Neural progenitor cell (in vitro differentiated cells): Measurements from ENCODE around the gene CD276. TPM values are rescaled to one million over a fixed set of nuclear protein-coding genes. Genes with fewer than 3 reads are reported as not detected.

Source experiments
- DNase-seq: peaks from one replicate; pipeline ENCODE4 v3.0.0-alpha.2; 2016; ENCODE audit warnings: low spot score
- H2AFZ ChIP-seq: fragments of 200-600 bp; sonication (generic); replicated peaks from 2 replicates; pipeline ENCODE4 v1.6.1; 2016; ENCODE audit warnings: antibody characterized with exemption
- H3F3A ChIP-seq: fragments of 200-600 bp; sonication (generic); 2 replicates; pipeline ENCODE4 v1.6.1; 2016; ENCODE audit warnings: antibody characterized with exemption, low read depth
- H3K27ac ChIP-seq: fragments of 200-600 bp; sonication (generic); 2 replicates; pipeline ENCODE4 v1.5.1; 2016; ENCODE audit warnings: mild to moderate bottlenecking
- H3K27me3 ChIP-seq: fragments of 200-600 bp; sonication (generic); 2 replicates; pipeline ENCODE4 v1.6.1; 2016; ENCODE audit warnings: mild to moderate bottlenecking, moderate library complexity
- H3K36me3 ChIP-seq: fragments of 200-600 bp; sonication (generic); 2 replicates; pipeline ENCODE4 v1.5.1; 2016
- H3K4me1 ChIP-seq: fragments of 200-600 bp; sonication (generic); 2 replicates; pipeline ENCODE4 v1.6.1; 2016; ENCODE audit warnings: mixed run types
- H3K4me2 ChIP-seq: fragments of 200-600 bp; sonication (generic); 2 replicates; pipeline ENCODE4 v1.6.1; 2016
- H3K4me3 ChIP-seq: fragments of 200-600 bp; sonication (generic); 2 replicates; pipeline ENCODE4 v1.5.1; 2016
- H3K79me2 ChIP-seq: fragments of 200-600 bp; sonication (generic); 2 replicates; pipeline ENCODE4 v1.6.1; 2016; ENCODE audit warnings: low read depth
- H3K9ac ChIP-seq: fragments of 200-600 bp; sonication (generic); 2 replicates; pipeline ENCODE4 v1.6.1; 2016
- H3K9me3 ChIP-seq: fragments of 200-600 bp; sonication (generic); 2 replicates; pipeline ENCODE4 v1.5.1; 2016; ENCODE audit warnings: low read depth
- H4K20me1 ChIP-seq: fragments of 200-600 bp; sonication (generic); 2 replicates; pipeline ENCODE4 v1.6.1; 2016; ENCODE audit warnings: low read depth
- H3K27ac Mint-ChIP-seq: 3 replicates; pipeline ENCODE4 v1.8.0; 2021; ENCODE audit warnings: mixed read lengths
- H3K27me3 Mint-ChIP-seq: 2 replicates; pipeline ENCODE4 v1.8.0; 2022; ENCODE audit warnings: low read depth, mild to moderate bottlenecking, inconsistent platforms, moderate library complexity, mixed read lengths; ENCODE audit not compliant: insufficient read depth
- H3K36me3 Mint-ChIP-seq: 3 replicates; pipeline ENCODE4 v1.8.0; 2021; ENCODE audit warnings: mixed read lengths
- H3K4me1 Mint-ChIP-seq: 3 replicates; pipeline ENCODE4 v1.8.0; 2021; ENCODE audit warnings: mixed read lengths
- H3K4me3 Mint-ChIP-seq: 3 replicates; pipeline ENCODE4 v1.8.0; 2021; ENCODE audit warnings: mild to moderate bottlenecking, moderate library complexity, mixed read lengths
- H3K9me3 Mint-ChIP-seq: 3 replicates; pipeline ENCODE4 v1.8.0; 2020; ENCODE audit warnings: mixed read lengths
- EZH2 ChIP-seq: fragments of 200-600 bp; sonication (generic); IDR thresholded peaks from 2 replicates; pipeline ENCODE4 v1.6.1; 2017; ENCODE audit warnings: antibody characterized with exemption, mild to moderate bottlenecking, moderate library complexity
- EZH2phosphoT487 ChIP-seq: fragments of 200-600 bp; sonication (generic); IDR thresholded peaks from 2 replicates; pipeline ENCODE4 v1.6.1; 2017; ENCODE audit warnings: antibody characterized with exemption
- total RNA-seq: library from RNA; depleted of rRNA; stranded (reverse); fragments of >200 nt; gene quantifications from 2 replicates; pipeline ENCODE4 v1.2.3, GENCODE V29; 2015; ENCODE audit warnings: low replicate concordance
- TF ChIP-seq, protein P1 (sequence below): fragments of 200-600 bp; sonication (generic); IDR thresholded peaks from 2 replicates; pipeline ENCODE4 v1.5.1; 2017; ENCODE audit warnings: antibody characterized with exemption, mild to moderate bottlenecking

Gene CD276
- total RNA-seq, 1 donor from 2014 or later = 62.2 TPM

DNA sequence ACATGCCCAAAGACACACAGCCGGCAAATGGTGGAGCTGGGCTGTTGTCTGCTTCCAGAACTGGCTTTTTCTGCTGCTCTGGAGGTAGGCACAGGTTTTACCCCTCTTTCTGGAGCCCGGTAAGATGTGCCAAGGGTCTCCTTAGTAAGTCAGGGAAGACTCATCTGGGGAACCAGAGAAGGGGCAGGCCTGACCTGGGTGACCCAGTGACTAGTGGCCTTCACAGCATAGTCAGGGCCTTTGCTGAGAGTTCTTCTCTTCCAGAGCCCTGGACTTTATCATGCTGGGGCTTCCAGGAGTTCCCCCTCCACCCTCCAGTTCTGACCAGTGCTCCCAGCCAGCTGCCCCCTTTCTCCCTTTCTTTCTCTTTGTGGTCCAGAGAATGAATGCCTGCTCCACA, 3.2 kb downstream of the CD276 start:
- Histone ChIP-seq H3K4me2 (no peak overlapping the region), H3F3A (peaks cover 24% of the 10 kb centered on the region), H3K79me2 (peaks cover 79% of the 10 kb centered on the region), H3K4me1 (peaks cover 42% of the 10 kb centered on the region), H3K4me3 (no peak overlapping the region), H4K20me1 (peaks cover 72% of the 10 kb centered on the region), H3K27ac (no peak overlapping the region), H2AFZ (no peak overlapping the region), H3K9me3 (no peaks in the 10 kb centered on the region), H3K36me3 (no peaks in the 10 kb centered on the region), H3K27me3 (no peaks in the 10 kb centered on the region), H3K9ac (no peak overlapping the region)
- H3K27ac Mint-ChIP-seq = no peak overlapping the region
- H3K36me3 Mint-ChIP-seq = no peaks in the 10 kb centered on the region
- H3K9me3 Mint-ChIP-seq = no peaks in the 10 kb centered on the region
- DNase-seq = no peak
- H3K27me3 Mint-ChIP-seq = peaks cover 7% of the 10 kb centered on the region
- TF ChIP-seq EZH2phosphoT487 = no peak
- no peak for TF ChIP-seq EZH2
- TF ChIP-seq, protein P1, sequence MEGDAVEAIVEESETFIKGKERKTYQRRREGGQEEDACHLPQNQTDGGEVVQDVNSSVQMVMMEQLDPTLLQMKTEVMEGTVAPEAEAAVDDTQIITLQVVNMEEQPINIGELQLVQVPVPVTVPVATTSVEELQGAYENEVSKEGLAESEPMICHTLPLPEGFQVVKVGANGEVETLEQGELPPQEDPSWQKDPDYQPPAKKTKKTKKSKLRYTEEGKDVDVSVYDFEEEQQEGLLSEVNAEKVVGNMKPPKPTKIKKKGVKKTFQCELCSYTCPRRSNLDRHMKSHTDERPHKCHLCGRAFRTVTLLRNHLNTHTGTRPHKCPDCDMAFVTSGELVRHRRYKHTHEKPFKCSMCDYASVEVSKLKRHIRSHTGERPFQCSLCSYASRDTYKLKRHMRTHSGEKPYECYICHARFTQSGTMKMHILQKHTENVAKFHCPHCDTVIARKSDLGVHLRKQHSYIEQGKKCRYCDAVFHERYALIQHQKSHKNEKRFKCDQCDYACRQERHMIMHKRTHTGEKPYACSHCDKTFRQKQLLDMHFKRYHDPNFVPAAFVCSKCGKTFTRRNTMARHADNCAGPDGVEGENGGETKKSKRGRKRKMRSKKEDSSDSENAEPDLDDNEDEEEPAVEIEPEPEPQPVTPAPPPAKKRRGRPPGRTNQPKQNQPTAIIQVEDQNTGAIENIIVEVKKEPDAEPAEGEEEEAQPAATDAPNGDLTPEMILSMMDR = no peak
- peaks cover 41% of the 10 kb centered on the region for H3K4me1 Mint-ChIP-seq
- no peak overlapping the region for H3K4me3 Mint-ChIP-seq

DNA sequence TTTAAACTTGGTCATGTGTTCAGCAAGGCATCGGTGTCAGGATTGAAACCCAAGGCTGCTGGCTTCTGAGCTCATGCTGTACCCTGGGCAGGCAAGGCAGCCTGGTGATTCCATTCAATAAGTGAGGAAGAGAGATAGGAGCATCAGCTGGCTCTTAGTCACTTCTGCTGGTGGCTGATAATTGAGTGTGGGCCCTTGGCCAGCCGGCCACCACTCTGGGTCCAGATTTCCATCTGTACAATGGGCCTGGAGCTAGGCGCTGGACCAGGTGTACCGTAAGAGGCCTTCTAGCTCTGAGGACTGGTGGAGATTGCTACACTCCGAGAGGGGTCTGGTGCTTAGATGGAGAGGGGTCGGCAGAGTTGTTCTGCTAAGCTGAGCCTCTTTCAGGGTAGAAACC, 4.3 kb downstream of the CD276 start:
- H3K4me1 ChIP-seq = peaks cover 42% of the 10 kb centered on the region
- H3K4me3 ChIP-seq = no peak overlapping the region
- no peaks in the 10 kb centered on the region for H3K36me3 ChIP-seq
- Mint-ChIP-seq H3K27ac (no peak overlapping the region), H3K4me3 (peak overlapping the region; percentile 36), H3K9me3 (no peaks in the 10 kb centered on the region), H3K4me1 (peaks cover 35% of the 10 kb centered on the region), H3K36me3 (peaks cover 1% of the 10 kb centered on the region), H3K27me3 (peaks cover 6% of the 10 kb centered on the region)
- H3K9ac ChIP-seq = no peak overlapping the region
- no peak overlapping the region for H2AFZ ChIP-seq
- H3K79me2 ChIP-seq = peaks cover 90% of the 10 kb centered on the region
- H3F3A ChIP-seq = peaks cover 19% of the 10 kb centered on the region
- H3K27me3 ChIP-seq = no peaks in the 10 kb centered on the region
- no peak for TF ChIP-seq EZH2phosphoT487
- TF ChIP-seq EZH2 = no peak
- no peak overlapping the region for H3K4me2 ChIP-seq
- H3K9me3 ChIP-seq = no peaks in the 10 kb centered on the region
- peaks cover 83% of the 10 kb centered on the region for H4K20me1 ChIP-seq
- DNase-seq = no peak
- no peak overlapping the region for H3K27ac ChIP-seq

DNA sequence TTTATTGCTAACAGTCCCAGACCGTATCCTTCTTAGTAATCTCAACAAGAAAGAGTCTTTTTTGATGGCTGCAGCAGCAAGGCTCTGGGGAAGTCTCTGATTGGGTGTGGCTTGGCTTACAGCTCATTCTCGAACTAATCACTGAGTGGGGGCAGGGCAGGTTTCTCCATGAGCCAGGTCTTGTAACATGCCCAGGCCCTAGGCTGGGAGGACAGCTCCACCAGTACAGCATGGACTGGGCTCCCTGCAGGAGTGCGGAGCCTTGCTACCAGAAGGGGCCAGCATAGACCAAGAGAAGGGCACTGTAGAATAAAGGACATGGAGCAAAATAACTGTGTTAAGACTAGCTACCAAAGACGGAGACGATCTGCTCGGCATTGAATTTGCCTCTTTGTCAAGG, 7.2 kb downstream of the CD276 start:
- DNase-seq = peak; percentile 76
- Histone ChIP-seq H3K4me2 (peak overlapping the region; percentile 52), H3K4me3 (no peak overlapping the region), H3K79me2 (peaks cover 100% of the 10 kb centered on the region), H4K20me1 (peaks cover 100% of the 10 kb centered on the region), H3K9ac (no peak overlapping the region), H3K36me3 (no peaks in the 10 kb centered on the region), H3F3A (peaks cover 6% of the 10 kb centered on the region), H2AFZ (no peak overlapping the region), H3K9me3 (no peaks in the 10 kb centered on the region), H3K27ac (no peak overlapping the region), H3K4me1 (peaks cover 28% of the 10 kb centered on the region), H3K27me3 (no peaks in the 10 kb centered on the region)
- H3K9me3 Mint-ChIP-seq = no peaks in the 10 kb centered on the region
- TF ChIP-seq, protein P1 = peak; percentile 12
- no peak for TF ChIP-seq EZH2phosphoT487
- peaks cover 25% of the 10 kb centered on the region for H3K4me1 Mint-ChIP-seq
- H3K4me3 Mint-ChIP-seq = no peak overlapping the region
- H3K27me3 Mint-ChIP-seq = peaks cover 4% of the 10 kb centered on the region
- peaks cover 1% of the 10 kb centered on the region for H3K36me3 Mint-ChIP-seq
- no peak overlapping the region for H3K27ac Mint-ChIP-seq

DNA sequence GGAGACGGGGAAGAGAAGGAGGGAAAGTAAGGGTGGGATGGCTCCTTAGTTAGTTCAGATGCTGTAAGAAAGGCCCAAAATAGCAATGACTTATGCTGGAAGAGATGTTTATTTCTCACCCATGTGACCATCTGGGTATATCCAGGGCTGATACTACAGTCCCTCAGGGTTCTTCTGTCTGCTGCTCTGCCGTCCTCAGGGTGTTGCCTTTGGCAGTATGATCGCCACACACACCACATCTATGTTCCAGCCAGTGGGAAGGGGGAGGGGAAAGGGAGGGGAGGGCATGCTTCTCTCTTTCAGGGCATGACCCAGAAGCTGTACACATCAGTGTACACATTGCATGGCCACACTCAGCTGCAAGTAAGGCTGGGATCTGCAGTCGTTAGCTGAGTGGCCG, 10.2 kb downstream of the CD276 start:
- Histone ChIP-seq H3K27me3 (no peaks in the 10 kb centered on the region), H3K4me3 (no peak overlapping the region), H3K27ac (no peak overlapping the region), H3K9me3 (no peaks in the 10 kb centered on the region), H2AFZ (no peak overlapping the region), H3K9ac (no peak overlapping the region), H3K4me1 (peaks cover 21% of the 10 kb centered on the region), H3K36me3 (no peaks in the 10 kb centered on the region), H3F3A (peaks cover 12% of the 10 kb centered on the region), H4K20me1 (peaks cover 100% of the 10 kb centered on the region), H3K4me2 (no peak overlapping the region), H3K79me2 (peaks cover 92% of the 10 kb centered on the region)
- Mint-ChIP-seq H3K36me3 (peaks cover 3% of the 10 kb centered on the region), H3K9me3 (no peaks in the 10 kb centered on the region), H3K4me1 (peaks cover 25% of the 10 kb centered on the region), H3K27me3 (peaks cover 5% of the 10 kb centered on the region), H3K4me3 (no peak overlapping the region), H3K27ac (no peak overlapping the region)
- TF ChIP-seq, protein P1 = no peak
- TF ChIP-seq EZH2 (no peak), EZH2phosphoT487 (no peak)
- DNase-seq = no peak
